HepG2 (cell line): ENCODE results near the gene CREBRF. TPM values are rescaled to one million over a fixed set of nuclear protein-coding genes. Genes with fewer than 3 reads are reported as not detected.

Experiments used
- FOXK1 ChIP-seq: sonication (generic); formaldehyde crosslinking; IDR thresholded peaks from 2 replicates; pipeline ENCODE4 v1.4.0; 2020; ENCODE audit warnings: low read depth, missing genetic modification reagents, borderline replicate concordance
- GTF2F1 ChIP-seq: fragments of 150-350 bp; IDR thresholded peaks from 2 replicates; pipeline ENCODE4 v1.6.1; 2014; ENCODE audit warnings: low read length
- KAT2B ChIP-seq: fragments of 150-350 bp; IDR thresholded peaks from 2 replicates; pipeline ENCODE4 v1.6.1; 2014; ENCODE audit warnings: low read depth, low read length, borderline replicate concordance
- MXI1 ChIP-seq: IDR thresholded peaks from 3 replicates; pipeline ENCODE4 v1.6.1; 2012; ENCODE audit warnings: low read depth, low read length, inconsistent platforms, borderline replicate concordance
- NFYC ChIP-seq: IDR thresholded peaks from 2 replicates; pipeline ENCODE4 v1.6.1; 2016; ENCODE audit warnings: missing genetic modification reagents, missing compliant biosample characterization
- PRDM10 ChIP-seq: sonication (generic); formaldehyde crosslinking; IDR thresholded peaks from 2 replicates; pipeline ENCODE4 v1.4.0; 2020; ENCODE audit warnings: low read depth, missing genetic modification reagents
- ZFP36L2 ChIP-seq: sonication (generic); formaldehyde crosslinking; IDR thresholded peaks from 2 replicates; pipeline ENCODE4 v1.4.0; 2020; ENCODE audit warnings: missing genetic modification reagents
- ZIK1 ChIP-seq: sonication (generic); formaldehyde crosslinking; IDR thresholded peaks from 2 replicates; pipeline ENCODE4 v1.5.0; 2020; ENCODE audit warnings: mild to moderate bottlenecking, low read depth, missing genetic modification reagents, borderline replicate concordance
- ZNF207 ChIP-seq: fragments of 450-650 bp; IDR thresholded peaks from 2 replicates; pipeline ENCODE4 v1.6.1; 2016; ENCODE audit warnings: antibody characterized with exemption, borderline replicate concordance
- ZNF333 ChIP-seq: sonication (generic); formaldehyde crosslinking; IDR thresholded peaks from 2 replicates; pipeline ENCODE4 v1.4.0; 2020; ENCODE audit warnings: mild to moderate bottlenecking, missing genetic modification reagents, borderline replicate concordance
- polyA plus RNA-seq, 8 experiments: library from polyadenylated mRNA; depleted of rRNA in 3 of 8; stranded (reverse) in 7 of 8; unstranded in 1 of 8; fragments of >200 nt; fragmentation: Illumina TruSeq in 4 of 8; extraction: Trizol in 4 of 8; gene quantifications; 2 replicates each; pipeline versions ENCODE4 v1.2.1 to v1.2.3, GENCODE V29; 2011 to 2016; ENCODE audit warnings: low read depth in 4 of 8, missing spikeins in 1 of 8, mixed read lengths in 1 of 8; ENCODE audit not compliant: insufficient read depth in 1 of 8
- total RNA-seq, 5 experiments: library from RNA; depleted of rRNA; stranded (reverse); fragments of >200 nt; fragmentation: Illumina TruSeq; extraction: Trizol; gene quantifications; 2 replicates each; pipeline ENCODE4 v1.2.3, GENCODE V29; 2016; ENCODE audit warnings: low read depth in 1 of 5
- TF ChIP-seq, protein P1 (sequence below), 2 experiments: sonication (generic) in 1 of 2; formaldehyde crosslinking in 1 of 2; IDR thresholded peaks; 2 replicates each; pipeline versions ENCODE4 v1.5.1 to v1.6.1; 2011 to 2020; ENCODE audit warnings: borderline replicate concordance in 1 of 2, low read depth in 1 of 2, low read length in 1 of 2, mild to moderate bottlenecking in 1 of 2, missing genetic modification reagents in 1 of 2, moderate library complexity in 1 of 2
- TF ChIP-seq, protein P2 (sequence below): sonication (generic); formaldehyde crosslinking; IDR thresholded peaks from 2 replicates; pipeline ENCODE4 v1.8.1; 2023; ENCODE audit warnings: mild to moderate bottlenecking, inconsistent platforms, moderate library complexity, missing genetic modification reagents, borderline replicate concordance
- TF ChIP-seq, protein P3 (sequence below): sonication (generic); formaldehyde crosslinking; IDR thresholded peaks from 2 replicates; pipeline ENCODE4 v1.8.0; 2022; ENCODE audit warnings: mild to moderate bottlenecking, missing genetic modification reagents, moderate library complexity
- TF ChIP-seq, protein P4 (sequence below): sonication (generic); formaldehyde crosslinking; IDR thresholded peaks from 2 replicates; pipeline ENCODE4 v1.4.0; 2020; ENCODE audit warnings: missing genetic modification reagents

CREBRF gene
- total and polyA plus RNA-seq, 2 of the 13 experiments (the other 11 are each of a cell fraction or from before 2014, with no cell fraction given), result 4.5 to 10.2 TPM

DNA sequence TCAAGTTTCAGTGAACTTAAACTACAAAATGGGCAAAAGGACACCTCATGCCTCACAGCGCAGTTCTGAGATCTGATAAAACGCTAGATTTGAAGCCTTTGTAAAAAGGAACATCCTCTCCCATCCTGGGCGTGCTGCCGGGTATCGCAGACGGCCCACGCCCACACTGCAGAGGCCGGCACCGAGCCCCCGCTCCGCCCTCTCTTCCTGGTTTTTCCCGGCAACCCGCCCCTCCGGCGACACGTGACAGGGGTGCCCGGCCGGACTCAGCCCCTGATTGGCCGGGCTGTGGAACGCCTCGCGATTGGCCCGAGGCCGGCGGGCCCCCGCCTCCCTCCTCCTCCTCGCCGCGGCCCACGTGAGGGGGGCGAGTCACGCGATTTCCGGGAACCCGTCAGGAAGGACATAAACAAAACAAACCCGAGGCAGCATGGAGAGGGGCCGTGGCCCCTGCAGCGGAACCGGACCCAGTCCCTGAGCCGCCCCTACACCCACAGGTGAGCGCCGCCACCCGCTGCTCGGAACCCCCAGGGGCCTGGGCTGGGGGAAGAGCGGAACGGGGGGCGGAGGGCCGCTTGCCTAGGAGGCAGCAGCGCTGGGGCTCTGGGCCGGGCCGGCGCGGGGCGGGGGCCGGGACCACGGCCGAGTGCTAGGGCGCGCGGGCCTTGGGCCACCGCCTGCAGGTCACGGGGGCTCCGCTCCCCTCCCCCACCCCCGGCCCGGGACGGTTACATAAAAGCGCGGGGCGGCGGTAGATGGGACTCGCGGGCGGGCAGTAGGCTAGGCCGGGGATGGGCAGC is at the start of gene CREBRF (continued):
- TF ChIP-seq, protein P1, sequence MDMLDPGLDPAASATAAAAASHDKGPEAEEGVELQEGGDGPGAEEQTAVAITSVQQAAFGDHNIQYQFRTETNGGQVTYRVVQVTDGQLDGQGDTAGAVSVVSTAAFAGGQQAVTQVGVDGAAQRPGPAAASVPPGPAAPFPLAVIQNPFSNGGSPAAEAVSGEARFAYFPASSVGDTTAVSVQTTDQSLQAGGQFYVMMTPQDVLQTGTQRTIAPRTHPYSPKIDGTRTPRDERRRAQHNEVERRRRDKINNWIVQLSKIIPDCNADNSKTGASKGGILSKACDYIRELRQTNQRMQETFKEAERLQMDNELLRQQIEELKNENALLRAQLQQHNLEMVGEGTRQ (IDR thresholded peaks at IDR 0.05; ENCODE audit: low read depth, low read length), result peak; percentile 94
- TF ChIP-seq, protein P1 (CRISPR knock-in tag; IDR thresholded peaks at IDR 0.05; ENCODE audit: borderline replicate concordance), result peak; percentile 99; the same call in 1 of the 2 replicates
- TF ChIP-seq NFYC (CRISPR knock-in tag) (peak; percentile 89), KAT2B (no peak), ZNF207 (no peak), ZNF333 (0 out of 2 replicates have a peak, but pooled peaks have one; percentile 39), MXI1 (peak; percentile 99), FOXK1 (peak; percentile 99), GTF2F1 (no peak), ZFP36L2 (CRISPR knock-in tag) (no peak), PRDM10 (CRISPR knock-in tag) (0 out of 2 replicates have a peak, but pooled peaks have one; percentile 36), ZIK1 (no peak)
- TF ChIP-seq, protein P2, sequence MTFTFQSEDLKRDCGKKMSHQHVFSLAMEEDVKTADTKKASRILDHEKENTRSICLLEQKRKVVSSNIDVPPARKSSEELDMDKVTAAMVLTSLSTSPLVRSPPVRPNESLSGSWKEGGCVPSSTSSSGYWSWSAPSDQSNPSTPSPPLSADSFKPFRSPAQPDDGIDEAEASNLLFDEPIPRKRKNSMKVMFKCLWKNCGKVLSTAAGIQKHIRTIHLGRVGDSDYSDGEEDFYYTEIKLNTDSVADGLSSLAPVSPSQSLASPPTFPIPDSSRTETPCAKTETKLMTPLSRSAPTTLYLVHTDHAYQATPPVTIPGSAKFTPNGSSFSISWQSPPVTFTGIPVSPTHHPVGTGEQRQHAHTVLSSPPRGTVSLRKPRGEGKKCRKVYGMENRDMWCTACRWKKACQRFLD (CRISPR knock-in tag), result no peak
- TF ChIP-seq, protein P3, sequence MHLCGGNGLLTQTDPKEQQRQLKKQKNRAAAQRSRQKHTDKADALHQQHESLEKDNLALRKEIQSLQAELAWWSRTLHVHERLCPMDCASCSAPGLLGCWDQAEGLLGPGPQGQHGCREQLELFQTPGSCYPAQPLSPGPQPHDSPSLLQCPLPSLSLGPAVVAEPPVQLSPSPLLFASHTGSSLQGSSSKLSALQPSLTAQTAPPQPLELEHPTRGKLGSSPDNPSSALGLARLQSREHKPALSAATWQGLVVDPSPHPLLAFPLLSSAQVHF (CRISPR knock-in tag), result no peak
- TF ChIP-seq, protein P4, sequence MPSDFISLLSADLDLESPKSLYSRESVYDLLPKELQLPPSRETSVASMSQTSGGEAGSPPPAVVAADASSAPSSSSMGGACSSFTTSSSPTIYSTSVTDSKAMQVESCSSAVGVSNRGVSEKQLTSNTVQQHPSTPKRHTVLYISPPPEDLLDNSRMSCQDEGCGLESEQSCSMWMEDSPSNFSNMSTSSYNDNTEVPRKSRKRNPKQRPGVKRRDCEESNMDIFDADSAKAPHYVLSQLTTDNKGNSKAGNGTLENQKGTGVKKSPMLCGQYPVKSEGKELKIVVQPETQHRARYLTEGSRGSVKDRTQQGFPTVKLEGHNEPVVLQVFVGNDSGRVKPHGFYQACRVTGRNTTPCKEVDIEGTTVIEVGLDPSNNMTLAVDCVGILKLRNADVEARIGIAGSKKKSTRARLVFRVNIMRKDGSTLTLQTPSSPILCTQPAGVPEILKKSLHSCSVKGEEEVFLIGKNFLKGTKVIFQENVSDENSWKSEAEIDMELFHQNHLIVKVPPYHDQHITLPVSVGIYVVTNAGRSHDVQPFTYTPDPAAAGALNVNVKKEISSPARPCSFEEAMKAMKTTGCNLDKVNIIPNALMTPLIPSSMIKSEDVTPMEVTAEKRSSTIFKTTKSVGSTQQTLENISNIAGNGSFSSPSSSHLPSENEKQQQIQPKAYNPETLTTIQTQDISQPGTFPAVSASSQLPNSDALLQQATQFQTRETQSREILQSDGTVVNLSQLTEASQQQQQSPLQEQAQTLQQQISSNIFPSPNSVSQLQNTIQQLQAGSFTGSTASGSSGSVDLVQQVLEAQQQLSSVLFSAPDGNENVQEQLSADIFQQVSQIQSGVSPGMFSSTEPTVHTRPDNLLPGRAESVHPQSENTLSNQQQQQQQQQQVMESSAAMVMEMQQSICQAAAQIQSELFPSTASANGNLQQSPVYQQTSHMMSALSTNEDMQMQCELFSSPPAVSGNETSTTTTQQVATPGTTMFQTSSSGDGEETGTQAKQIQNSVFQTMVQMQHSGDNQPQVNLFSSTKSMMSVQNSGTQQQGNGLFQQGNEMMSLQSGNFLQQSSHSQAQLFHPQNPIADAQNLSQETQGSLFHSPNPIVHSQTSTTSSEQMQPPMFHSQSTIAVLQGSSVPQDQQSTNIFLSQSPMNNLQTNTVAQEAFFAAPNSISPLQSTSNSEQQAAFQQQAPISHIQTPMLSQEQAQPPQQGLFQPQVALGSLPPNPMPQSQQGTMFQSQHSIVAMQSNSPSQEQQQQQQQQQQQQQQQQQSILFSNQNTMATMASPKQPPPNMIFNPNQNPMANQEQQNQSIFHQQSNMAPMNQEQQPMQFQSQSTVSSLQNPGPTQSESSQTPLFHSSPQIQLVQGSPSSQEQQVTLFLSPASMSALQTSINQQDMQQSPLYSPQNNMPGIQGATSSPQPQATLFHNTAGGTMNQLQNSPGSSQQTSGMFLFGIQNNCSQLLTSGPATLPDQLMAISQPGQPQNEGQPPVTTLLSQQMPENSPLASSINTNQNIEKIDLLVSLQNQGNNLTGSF (CRISPR knock-in tag), result no peak
